ENCODE measurements around the gene PDE5A. TPM values are rescaled to one million over a fixed set of nuclear protein-coding genes. Genes with fewer than 3 reads are reported as not detected.

PDE5A gene
- total RNA-seq, 1 experiment from 2014 or later, result 114 TPM

GRCh38 chr4:119623025-119623424 lies 5.6 kb downstream of the PDE5A start:
- H3K27me3 ChIP-seq (ENCODE audit: control insufficient read depth, insufficient read depth, low read length), result no peaks in the 10 kb centered on the region
- ChIA-PET CTCF (no interaction called here), POLR2A (interaction anchor here (0.7 kb wide), 1 partner anchor 24 kb away, joined by 4 read pairs; no protein-coding TSS in a partner anchor)
- no peak for DNase-seq (ENCODE audit: low read depth, low spot score)
- no peaks in the 10 kb centered on the region; the same call in 1 of the 2 replicates for H3K36me3 ChIP-seq (ENCODE audit: control insufficient read depth, insufficient read depth, low read length)
- BruUV-seq (replicated peaks), result no TSS peak
- TF ChIP-seq TCF7L2 (IDR thresholded peaks at IDR 0.05; ENCODE audit: low read depth, low read length), result no peak
- TF ChIP-seq POLR2AphosphoS5 (IDR thresholded peaks at IDR 0.05; ENCODE audit: low read depth, low read length), result no peak
- TF ChIP-seq, protein P1, sequence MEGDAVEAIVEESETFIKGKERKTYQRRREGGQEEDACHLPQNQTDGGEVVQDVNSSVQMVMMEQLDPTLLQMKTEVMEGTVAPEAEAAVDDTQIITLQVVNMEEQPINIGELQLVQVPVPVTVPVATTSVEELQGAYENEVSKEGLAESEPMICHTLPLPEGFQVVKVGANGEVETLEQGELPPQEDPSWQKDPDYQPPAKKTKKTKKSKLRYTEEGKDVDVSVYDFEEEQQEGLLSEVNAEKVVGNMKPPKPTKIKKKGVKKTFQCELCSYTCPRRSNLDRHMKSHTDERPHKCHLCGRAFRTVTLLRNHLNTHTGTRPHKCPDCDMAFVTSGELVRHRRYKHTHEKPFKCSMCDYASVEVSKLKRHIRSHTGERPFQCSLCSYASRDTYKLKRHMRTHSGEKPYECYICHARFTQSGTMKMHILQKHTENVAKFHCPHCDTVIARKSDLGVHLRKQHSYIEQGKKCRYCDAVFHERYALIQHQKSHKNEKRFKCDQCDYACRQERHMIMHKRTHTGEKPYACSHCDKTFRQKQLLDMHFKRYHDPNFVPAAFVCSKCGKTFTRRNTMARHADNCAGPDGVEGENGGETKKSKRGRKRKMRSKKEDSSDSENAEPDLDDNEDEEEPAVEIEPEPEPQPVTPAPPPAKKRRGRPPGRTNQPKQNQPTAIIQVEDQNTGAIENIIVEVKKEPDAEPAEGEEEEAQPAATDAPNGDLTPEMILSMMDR (IDR thresholded peaks at IDR 0.05), result no peak
- no peak for TF ChIP-seq REST (IDR thresholded peaks at IDR 0.05; ENCODE audit: insufficient read depth in 1 of 2, low read depth in 2 of 2, low read length in 1 of 2)
- no peak for TF ChIP-seq SIN3A (IDR thresholded peaks at IDR 0.05; ENCODE audit: borderline replicate concordance, insufficient read depth, low read depth, low read length)
- peaks cover 32% of the 10 kb centered on the region for H3K4me1 ChIP-seq (ENCODE audit: control insufficient read depth, insufficient read depth, low read length)
- no peaks in the 10 kb centered on the region for H3K9me3 ChIP-seq (ENCODE audit: control insufficient read depth, insufficient read depth, low read depth, low read length)
- H3K27ac ChIP-seq (ENCODE audit: low read length), result peak overlapping the region; percentile 93
- in situ Hi-C loops (cut with HindIII; ENCODE audit: low pct_unique_long_range_greater_than_20kb, low sequenced_read_pairs), result no loop called here
- intact Hi-C loops (cut with micrococcal nuclease; ENCODE audit: unreplicated experiment), result loop anchor here (10.0 kb wide), 1 partner anchor 308 kb away; no protein-coding TSS in a partner anchor
- ATAC-seq, result no peak
- H3K4me3 ChIP-seq (ENCODE audit: low read depth in 2 of 2, low read length in 2 of 2), result peak overlapping the region in 1 of 2 experiments; percentile 52; a peak in 2 of 4 replicates

DNA sequence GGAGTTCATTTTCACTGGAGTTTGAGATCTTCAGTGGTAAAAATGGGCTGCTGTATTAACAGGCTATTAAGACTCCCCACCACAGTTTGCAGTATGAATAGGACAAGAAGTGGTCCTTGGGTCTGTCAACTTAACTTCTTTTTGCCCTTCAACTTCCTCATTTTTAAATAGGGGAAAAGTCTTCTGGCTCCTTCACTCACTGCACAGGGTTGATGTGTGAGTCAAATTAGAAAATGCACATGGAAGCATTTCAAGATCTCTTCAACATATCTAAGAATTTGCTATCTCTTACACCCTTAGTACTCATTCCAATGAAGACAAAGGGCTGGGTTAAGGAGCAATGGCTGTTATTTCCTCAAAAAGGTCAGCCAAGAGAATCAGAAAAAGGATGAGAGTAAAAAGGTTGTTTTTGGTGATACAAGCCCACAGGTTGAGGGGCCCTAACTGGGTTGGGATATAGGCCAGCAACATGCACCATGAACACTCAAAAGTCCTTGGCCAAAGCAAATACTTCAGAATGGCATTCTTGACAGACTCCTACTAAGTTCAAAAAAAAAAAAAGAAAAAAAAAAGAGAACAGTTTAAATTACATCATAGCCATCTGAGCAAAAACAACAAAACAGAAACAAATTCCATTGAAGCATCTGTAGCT lies 13.4 kb downstream of the PDE5A start:
- ATAC-seq, result no peak
- TF ChIP-seq TCF7L2 (IDR thresholded peaks at IDR 0.05; ENCODE audit: low read depth, low read length) (no peak), POLR2AphosphoS5 (IDR thresholded peaks at IDR 0.05; ENCODE audit: low read depth, low read length) (no peak; the same call in 1 of the 2 replicates), SIN3A (IDR thresholded peaks at IDR 0.05; ENCODE audit: borderline replicate concordance, insufficient read depth, low read depth, low read length) (no peak), REST (IDR thresholded peaks at IDR 0.05; ENCODE audit: insufficient read depth in 1 of 2, low read depth in 2 of 2, low read length in 1 of 2) (no peak)
- TF ChIP-seq, protein P1 (IDR thresholded peaks at IDR 0.05), result no peak
- POLR2A ChIA-PET, result no interaction called here

More for the DNA sequence above, 13.4 kb downstream of the PDE5A start:
- BruUV-seq (replicated peaks), result TSS peak; percentile 2
- CTCF ChIA-PET, result interaction anchor here (0.6 kb wide), 1 partner anchor 13 kb away, joined by 3 read pairs; the partner anchor contains the start of gene PDE5A
- H3K4me3 ChIP-seq (ENCODE audit: low read depth in 2 of 2, low read length in 2 of 2), result no peak overlapping the region
- no peak for DNase-seq (ENCODE audit: low read depth, low spot score)
- H3K36me3 ChIP-seq (ENCODE audit: control insufficient read depth, insufficient read depth, low read length), result peaks cover 2% of the 10 kb centered on the region; the same call in 1 of the 2 replicates
- H3K4me1 ChIP-seq (ENCODE audit: control insufficient read depth, insufficient read depth, low read length), result peaks cover 54% of the 10 kb centered on the region
- peak overlapping the region; percentile 45; the same call in 1 of the 2 replicates for H3K27ac ChIP-seq (ENCODE audit: low read length)
- intact Hi-C loops (cut with micrococcal nuclease; ENCODE audit: unreplicated experiment), result no loop called here
- H3K9me3 ChIP-seq (ENCODE audit: control insufficient read depth, insufficient read depth, low read depth, low read length), result no peaks in the 10 kb centered on the region; the same call in 1 of the 2 replicates
- in situ Hi-C loops (cut with HindIII; ENCODE audit: low pct_unique_long_range_greater_than_20kb, low sequenced_read_pairs), result no loop called here
- no peaks in the 10 kb centered on the region for H3K27me3 ChIP-seq (ENCODE audit: control insufficient read depth, insufficient read depth, low read length)
